Heart left ventricle (tissue), 16 donors: ENCODE measurements around the gene INPP4A. TPM values are rescaled to one million over a fixed set of nuclear protein-coding genes. Genes with fewer than 3 reads are reported as not detected.

Experiments
- ATAC-seq, 4 donors: fragments of 200-7000 bp; cut with Tn5 transposase; one replicate each; pipeline ENCODE4 v1.9.1; 2020 to 2022; ENCODE audit warnings: moderate library complexity in 4 of 4, mild to moderate bottlenecking in 3 of 4, moderate number of reproducible peaks in 1 of 4
- DNase-seq, 5 donors: peaks; one replicate each; pipeline ENCODE4 v3.0.0-alpha.2; 2020
- H3K27ac ChIP-seq, 12 donors: fragments of 200-600 bp; sonication (generic) in 4 of 12; one replicate each; pipeline versions ENCODE4 v1.5.0 to v1.8.0; 2016 to 2022; ENCODE audit warnings: mild to moderate bottlenecking in 2 of 12
- H3K27me3 ChIP-seq, 9 donors: fragments of 200-600 bp; sonication (generic) in 2 of 9; one replicate each; pipeline versions ENCODE4 v1.5.1 to v1.8.0; 2016 to 2022; ENCODE audit warnings: mild to moderate bottlenecking in 3 of 9
- H3K36me3 ChIP-seq, 9 donors: fragments of 200-600 bp; sonication (generic) in 2 of 9; one replicate each; pipeline versions ENCODE4 v1.5.0 to v1.8.0; 2018 to 2022; ENCODE audit warnings: mild to moderate bottlenecking in 2 of 9
- H3K4me1 ChIP-seq, 12 donors: fragments of 200-600 bp; sonication (generic) in 4 of 12; one replicate each; pipeline versions ENCODE4 v1.5.0 to v1.8.0; 2016 to 2022; ENCODE audit warnings: mild to moderate bottlenecking in 3 of 12
- H3K4me3 ChIP-seq, 12 donors: fragments of 200-600 bp; sonication (generic) in 4 of 12; one replicate each; pipeline versions ENCODE4 v1.5.0 to v1.8.0; 2017 to 2022; ENCODE audit warnings: mild to moderate bottlenecking in 9 of 12, moderate library complexity in 4 of 12
- H3K9me3 ChIP-seq, 12 donors: fragments of 200-600 bp; sonication (generic) in 4 of 12; one replicate each; pipeline versions ENCODE4 v1.5.0 to v1.8.0; 2016 to 2022; ENCODE audit warnings: mild to moderate bottlenecking in 1 of 12
- POLR2A ChIP-seq, 2 donors: fragments of 450-650 bp; IDR thresholded peaks; one replicate each; pipeline ENCODE4 v1.6.1; 2017; ENCODE audit warnings: antibody characterized with exemption in 2 of 2, mild to moderate bottlenecking in 2 of 2, moderate library complexity in 2 of 2
- WGBS, 4 donors: extraction: QIAGEN DNeasy Blood & Tissue Kit in 2 of 4; methylation state at CpG; one replicate each; pipeline versions ENCODE4 v1.1.5 to v1.1.7; 2013 to 2018; 5-methylcytosine and 5-hydroxymethylcytosine counted together
- intact Hi-C, 10 donors: fragments of 100-400 bp; cut with DNase I; formaldehyde crosslinking; loops; one replicate each; pipeline versions ENCODE4 v1.11.1 to v1.14.2; 2022
- polyA plus RNA-seq, 2 donors: library from polyadenylated mRNA; stranded (reverse); fragments of 200-250 nt; gene quantifications; one replicate each; pipeline ENCODE4 v1.2.3, GENCODE V29; 2013
- total RNA-seq, 9 donors: library from RNA; depleted of rRNA in 2 of 9; stranded (reverse); fragments of >200 nt in 2 of 9; fragmentation: NEBNext Ultra II Directional in 3 of 9; extraction: Animal tissue kit (Norgen Biotek cat#: 25700) in 3 of 9; gene quantifications; one replicate each; pipeline versions ENCODE4 v1.1.0 to v1.2.4, GENCODE V29; 2016 to 2023
- TF ChIP-seq, protein P1 (sequence below), 12 donors: fragments of 200-600 bp; sonication (generic) in 4 of 12; IDR thresholded peaks; one replicate each; pipeline versions ENCODE4 v1.5.0 to v1.8.0; 2018 to 2022; ENCODE audit warnings: antibody characterized with exemption in 12 of 12, mild to moderate bottlenecking in 5 of 12
- donor health status: ischemic (EF 13 %, LVEDD 7.1; RV severe dilation, severe dysfunction).
- donor health status: healthy with polysubstance abuse.
- donor health status: DM: no; HTN: yes; CAD: no.
- donor health status: DM: no; HTN: no; CAD: no.
- donor health status: ischemic (EF 25% LVEDD 6.9; RV normal size, moderate dysfunction).
- donor health status: ischemic (EF 25% LVEDD 5.7; RV mildly dilated, moderate dysfunction).
- donor health status: healthy.
- donor health status: DM: yes; HTN: yes; CAD: no.
- donor health status: ischemic (EF 35%, LVEDD 5.7; RV mildly dilated, moderate dysfunction).
- donor health status: nonischemic (EF 11% LVEDD 7.7; RV severe dilation, severe dysfunction).
- donor health status: DM: yes; HTN: yes; CAD: no.
- donor health status: PGD.
- donor health status: ischemic (EF 29% LVEDD 5.4; RV normal size, mild dysfunction).
- donor health status: nonischemic (EF 23%, LVEDD 6.1; RV moderate dilation, normal function).

The INPP4A gene
- total and polyA plus RNA-seq, 11 donors = 5.1 to 30.5 (median 20.3) TPM

GRCh38 chr2:98546186-98546585 is 101.5 kb downstream of the INPP4A start:
- Histone ChIP-seq H3K36me3 (peaks cover 0 to 96% (median 69%) of the 10 kb centered on the region in 9 donors), H3K4me1 (peaks cover 0 to 7% (median 0%) of the 10 kb centered on the region in 12 donors), H3K27ac (no peak overlapping the region), H3K27me3 (no peaks in the 10 kb centered on the region), H3K9me3 (no peaks in the 10 kb centered on the region), H3K4me3 (no peak overlapping the region)
- DNase-seq = no peak
- TF ChIP-seq POLR2A (IDR thresholded peaks at IDR 0.05) = no peak
- TF ChIP-seq, protein P1, sequence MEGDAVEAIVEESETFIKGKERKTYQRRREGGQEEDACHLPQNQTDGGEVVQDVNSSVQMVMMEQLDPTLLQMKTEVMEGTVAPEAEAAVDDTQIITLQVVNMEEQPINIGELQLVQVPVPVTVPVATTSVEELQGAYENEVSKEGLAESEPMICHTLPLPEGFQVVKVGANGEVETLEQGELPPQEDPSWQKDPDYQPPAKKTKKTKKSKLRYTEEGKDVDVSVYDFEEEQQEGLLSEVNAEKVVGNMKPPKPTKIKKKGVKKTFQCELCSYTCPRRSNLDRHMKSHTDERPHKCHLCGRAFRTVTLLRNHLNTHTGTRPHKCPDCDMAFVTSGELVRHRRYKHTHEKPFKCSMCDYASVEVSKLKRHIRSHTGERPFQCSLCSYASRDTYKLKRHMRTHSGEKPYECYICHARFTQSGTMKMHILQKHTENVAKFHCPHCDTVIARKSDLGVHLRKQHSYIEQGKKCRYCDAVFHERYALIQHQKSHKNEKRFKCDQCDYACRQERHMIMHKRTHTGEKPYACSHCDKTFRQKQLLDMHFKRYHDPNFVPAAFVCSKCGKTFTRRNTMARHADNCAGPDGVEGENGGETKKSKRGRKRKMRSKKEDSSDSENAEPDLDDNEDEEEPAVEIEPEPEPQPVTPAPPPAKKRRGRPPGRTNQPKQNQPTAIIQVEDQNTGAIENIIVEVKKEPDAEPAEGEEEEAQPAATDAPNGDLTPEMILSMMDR (IDR thresholded peaks at IDR 0.05) = no peak
- intact Hi-C loops = loop anchor here in 1 of 10 donors (10.0 kb wide), 1 partner anchor 49 kb away; no protein-coding TSS in a partner anchor
- 91 to 98% (median 95%) methylated on average over 3 of the region's 3 CpGs for WGBS, 4 donors
- ATAC-seq = no peak

GRCh38 chr2:98547092-98547790 is 102.6 kb downstream of the INPP4A start:
- H3K4me3 ChIP-seq = no peak overlapping the region
- ATAC-seq = no peak
- H3K27me3 ChIP-seq = no peaks in the 10 kb centered on the region
- intact Hi-C loops = loop anchor here in 1 of 10 donors (10.0 kb wide), 1 partner anchor 48 kb away; no protein-coding TSS in a partner anchor
- H3K9me3 ChIP-seq = no peaks in the 10 kb centered on the region
- TF ChIP-seq POLR2A (IDR thresholded peaks at IDR 0.05) = no peak
- TF ChIP-seq, protein P1 (IDR thresholded peaks at IDR 0.05) = no peak
- 58 to 88% (median 83%) methylated on average over 1 to 2 of the region's 2 CpGs for WGBS, 4 donors
- no peak overlapping the region for H3K27ac ChIP-seq
- H3K36me3 ChIP-seq = peaks cover 0 to 98% (median 68%) of the 10 kb centered on the region in 9 donors
- no peaks in the 10 kb centered on the region for H3K4me1 ChIP-seq
- DNase-seq = no peak

- H3K4me1 ChIP-seq = peaks cover 0 to 4% (median 0%) of the 10 kb centered on the region in 12 donors
- no peak for ATAC-seq
- no peak for DNase-seq
- H3K36me3 ChIP-seq = peaks cover 0 to 98% (median 71%) of the 10 kb centered on the region in 9 donors
- intact Hi-C loops = loop anchor here in 1 of 10 donors (10.0 kb wide), 1 partner anchor 46 kb away; no protein-coding TSS in a partner anchor
- WGBS, 4 donors = 89 to 95% (median 95%) methylated on average over 5 to 6 of the region's 6 CpGs
- no peak overlapping the region for H3K4me3 ChIP-seq
- no peak overlapping the region for H3K27ac ChIP-seq
- H3K27me3 ChIP-seq = no peaks in the 10 kb centered on the region
- TF ChIP-seq, protein P1 (IDR thresholded peaks at IDR 0.05) = no peak
- no peak for TF ChIP-seq POLR2A (IDR thresholded peaks at IDR 0.05)
- H3K9me3 ChIP-seq = no peaks in the 10 kb centered on the region
Measured at GRCh38 chr2:98548920-98549818, 104.5 kb downstream of the INPP4A start.

DNA sequence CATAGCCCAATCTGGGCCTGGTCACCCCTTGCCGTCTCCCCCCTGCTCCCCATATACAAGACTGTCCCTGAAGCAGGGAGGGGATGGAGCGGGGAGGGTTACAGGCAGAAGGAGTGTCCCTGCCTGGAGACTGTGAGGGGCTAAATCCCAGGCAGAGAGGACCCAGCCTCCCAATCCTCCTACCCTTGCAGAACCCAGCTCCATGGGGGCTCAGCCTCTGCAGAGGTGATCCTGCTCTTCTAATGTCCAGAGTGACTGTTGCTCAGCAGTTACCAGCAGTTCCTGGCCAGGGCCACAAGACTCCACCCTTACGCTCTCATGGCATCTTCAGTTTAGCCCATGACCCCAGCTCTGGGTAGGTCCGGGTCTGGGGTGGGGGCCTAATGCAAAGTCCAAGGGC is 105.5 kb downstream of the INPP4A start:
- TF ChIP-seq POLR2A (IDR thresholded peaks at IDR 0.05) = no peak
- TF ChIP-seq, protein P1 (IDR thresholded peaks at IDR 0.05) = no peak

More for the DNA sequence above, 105.5 kb downstream of the INPP4A start:
- H3K27ac ChIP-seq = no peak overlapping the region
- peaks cover 0 to 98% (median 71%) of the 10 kb centered on the region in 9 donors for H3K36me3 ChIP-seq
- DNase-seq (peak in 1 of 5 donors; percentile 3), ATAC-seq (no peak)
- no peak overlapping the region for H3K4me3 ChIP-seq
- peaks cover 0 to 10% (median 1%) of the 10 kb centered on the region in 12 donors for H3K4me1 ChIP-seq
- intact Hi-C loops = no loop called here
- no peaks in the 10 kb centered on the region for H3K27me3 ChIP-seq
- 96 to 100% (median 99%) methylated on average over 3 to 4 of the region's 4 CpGs for WGBS, 4 donors
- no peaks in the 10 kb centered on the region for H3K9me3 ChIP-seq
